ENCODE results near the gene NPAS4.

Gene NPAS4

DNA sequence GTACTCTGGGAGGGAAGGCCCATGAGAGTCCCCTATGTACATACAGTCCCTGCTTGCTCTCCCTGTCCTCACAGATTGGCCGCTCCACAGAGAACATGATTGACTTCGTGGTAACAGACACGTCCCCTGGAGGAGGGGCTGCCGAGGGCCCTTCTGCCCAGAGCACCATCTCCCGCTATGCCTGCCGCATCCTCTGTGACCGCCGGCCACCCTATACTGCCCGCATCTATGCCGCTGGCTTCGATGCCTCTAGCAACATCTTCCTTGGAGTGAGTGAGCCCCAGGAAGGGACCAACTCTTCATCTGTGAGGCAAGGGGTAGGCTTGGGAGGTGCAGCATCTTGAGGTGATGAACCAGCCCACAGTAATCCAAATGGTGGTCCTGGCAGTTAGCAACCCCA, 52.3 kb downstream of the NPAS4 start:
- peaks cover 16% of the 10 kb centered on the region for H3K4me1 ChIP-seq (ENCODE audit: insufficient read depth, insufficient read length)
- DNase-seq (ENCODE audit: low read depth, low spot score), result no peak
- H3K9me3 ChIP-seq (ENCODE audit: insufficient read depth, low read length), result no peaks in the 10 kb centered on the region
- H3K4me3 ChIP-seq (ENCODE audit: insufficient read length, low read depth), result no peak overlapping the region
- TF ChIP-seq YY1 (IDR thresholded peaks at IDR 0.05; ENCODE audit: insufficient read depth, insufficient read length) (no peak), ZNF274 (IDR thresholded peaks at IDR 0.05; ENCODE audit: low read depth, low read length) (no peak), SUZ12 (IDR thresholded peaks at IDR 0.05; ENCODE audit: extremely low read depth, insufficient read depth, insufficient read length) (no peak)
- H3K36me3 ChIP-seq (ENCODE audit: insufficient read depth, insufficient read length, low read length), result peaks cover 50% of the 10 kb centered on the region
- H3K9ac ChIP-seq (ENCODE audit: insufficient read length, low read depth), result no peak overlapping the region
- H3K27me3 ChIP-seq (ENCODE audit: insufficient read depth, insufficient read length), result no peaks in the 10 kb centered on the region

DNA sequence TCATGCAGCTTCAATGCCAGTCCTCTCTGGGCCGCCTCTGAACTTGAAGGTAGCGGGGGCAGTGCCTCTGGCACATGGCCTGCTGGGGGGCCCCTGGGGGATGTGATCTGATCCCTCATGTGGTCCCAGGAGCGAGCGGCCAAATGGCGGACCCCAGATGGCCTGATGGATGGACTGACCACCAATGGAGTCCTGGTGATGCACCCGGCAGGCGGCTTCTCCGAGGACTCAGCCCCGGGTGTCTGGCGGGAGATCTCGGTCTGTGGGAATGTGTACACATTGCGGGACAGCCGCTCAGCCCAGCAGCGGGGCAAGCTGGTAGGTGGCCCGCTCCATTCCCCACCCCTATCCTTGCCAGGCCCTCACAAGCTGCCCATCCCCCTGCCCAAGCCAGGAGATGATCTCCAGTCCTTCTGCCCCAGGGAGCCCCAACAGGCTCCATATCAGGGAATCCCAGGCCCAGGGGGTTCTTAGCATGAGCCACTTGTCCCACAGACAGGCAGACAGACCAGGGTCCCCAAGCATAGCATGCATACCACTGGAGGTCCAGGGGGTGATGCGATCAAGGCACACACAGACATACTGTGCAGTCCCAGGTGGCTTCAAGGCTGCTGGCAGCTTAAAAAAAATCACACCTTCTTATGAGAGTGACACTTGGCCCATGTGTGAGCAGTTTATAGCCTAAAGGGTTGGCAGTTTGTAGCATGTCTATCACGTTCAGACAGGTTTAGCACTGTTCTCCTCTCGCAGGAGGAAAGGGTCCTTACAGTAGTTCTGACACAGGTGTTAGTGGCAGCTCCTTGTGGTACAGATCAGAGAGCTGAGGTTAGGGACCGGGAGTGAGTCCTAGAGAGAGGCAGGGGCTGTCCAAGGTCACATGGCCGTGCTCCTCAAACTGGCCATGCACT, 53.0 kb downstream of the NPAS4 start:
- no peak for DNase-seq (ENCODE audit: low read depth, low spot score)
- Histone ChIP-seq H3K9ac (ENCODE audit: insufficient read length, low read depth) (no peak overlapping the region), H3K4me1 (ENCODE audit: insufficient read depth, insufficient read length) (peaks cover 16% of the 10 kb centered on the region), H3K36me3 (ENCODE audit: insufficient read depth, insufficient read length, low read length) (peaks cover 56% of the 10 kb centered on the region), H3K27me3 (ENCODE audit: insufficient read depth, insufficient read length) (no peaks in the 10 kb centered on the region), H3K9me3 (ENCODE audit: insufficient read depth, low read length) (no peaks in the 10 kb centered on the region), H3K4me3 (ENCODE audit: insufficient read length, low read depth) (no peak overlapping the region)
- TF ChIP-seq SUZ12 (IDR thresholded peaks at IDR 0.05; ENCODE audit: extremely low read depth, insufficient read depth, insufficient read length), result no peak
- no peak for TF ChIP-seq YY1 (IDR thresholded peaks at IDR 0.05; ENCODE audit: insufficient read depth, insufficient read length)
- TF ChIP-seq ZNF274 (IDR thresholded peaks at IDR 0.05; ENCODE audit: low read depth, low read length), result no peak

DNA sequence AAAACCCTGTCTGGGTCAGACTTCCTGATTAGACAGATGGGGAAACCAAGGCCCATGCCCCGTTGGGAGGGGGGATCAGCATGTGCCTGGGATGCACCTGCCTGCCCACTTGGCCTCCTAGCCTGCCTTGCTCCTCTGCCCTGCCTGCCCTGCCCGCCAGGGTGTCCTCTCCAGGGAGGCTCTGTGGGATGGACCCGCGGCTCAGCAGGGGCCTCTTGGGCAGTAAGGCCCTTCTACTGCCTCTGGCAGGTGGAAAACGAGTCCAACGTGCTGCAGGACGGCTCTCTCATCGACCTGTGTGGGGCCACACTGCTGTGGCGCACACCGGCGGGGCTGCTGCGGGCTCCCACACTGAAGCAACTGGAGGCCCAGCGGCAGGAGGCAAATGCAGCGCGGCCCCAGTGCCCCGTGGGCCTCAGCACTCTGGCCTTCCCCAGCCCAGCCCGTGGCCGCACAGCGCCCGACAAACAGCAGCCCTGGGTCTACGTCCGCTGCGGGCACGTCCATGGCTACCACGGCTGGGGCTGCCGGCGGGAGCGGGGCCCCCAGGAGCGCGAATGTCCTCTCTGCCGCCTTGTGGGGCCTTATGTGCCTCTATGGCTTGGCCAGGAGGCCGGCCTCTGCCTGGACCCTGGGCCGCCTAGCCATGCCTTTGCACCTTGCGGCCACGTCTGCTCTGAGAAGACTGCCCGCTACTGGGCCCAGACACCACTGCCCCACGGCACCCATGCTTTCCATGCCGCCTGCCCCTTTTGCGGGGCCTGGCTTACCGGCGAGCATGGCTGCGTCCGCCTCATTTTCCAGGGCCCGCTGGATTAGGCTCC, 54.7 kb downstream of the NPAS4 start:
- TF ChIP-seq YY1 (IDR thresholded peaks at IDR 0.05; ENCODE audit: insufficient read depth, insufficient read length), result no peak
- no peak for DNase-seq (ENCODE audit: low read depth, low spot score)

More for the DNA sequence above, 54.7 kb downstream of the NPAS4 start:
- H3K4me1 ChIP-seq (ENCODE audit: insufficient read depth, insufficient read length), result peaks cover 10% of the 10 kb centered on the region
- H3K9ac ChIP-seq (ENCODE audit: insufficient read length, low read depth), result no peak overlapping the region
- H3K9me3 ChIP-seq (ENCODE audit: insufficient read depth, low read length), result no peaks in the 10 kb centered on the region
- H3K27me3 ChIP-seq (ENCODE audit: insufficient read depth, insufficient read length), result no peaks in the 10 kb centered on the region
- peaks cover 56% of the 10 kb centered on the region for H3K36me3 ChIP-seq (ENCODE audit: insufficient read depth, insufficient read length, low read length)
- H3K4me3 ChIP-seq (ENCODE audit: insufficient read length, low read depth), result no peak overlapping the region
